Astrocyte (in vitro differentiated cells and primary cell): Measurements from ENCODE around the gene HMGN2. TPM values are rescaled to one million over a fixed set of nuclear protein-coding genes. Genes with fewer than 3 reads are reported as not detected.

Experiments used
- DNase-seq: peaks from one replicate; pipeline ENCODE4 v3.0.0-alpha.2; 2010; ENCODE audit warnings: low read depth
- FAIRE-seq: peaks from 2 replicates; lab custom pipeline; 2011; peaks lifted over from hg19 to GRCh38; lab: Jason Lieb, UNC
- H2AFZ ChIP-seq: 2 replicates; pipeline ENCODE4 v1.6.0; 2012; ENCODE audit warnings: low read depth, low read length, inconsistent platforms
- H3K27ac ChIP-seq: 2 replicates; pipeline ENCODE4 v1.5.1; 2011; ENCODE audit warnings: low read depth, low read length, inconsistent platforms
- H3K27me3 ChIP-seq: 2 replicates; pipeline ENCODE4 v1.6.0; 2011; ENCODE audit warnings: low read length, inconsistent platforms; ENCODE audit not compliant: insufficient read depth
- H3K36me3 ChIP-seq: 2 replicates; pipeline ENCODE4 v1.5.1; 2011; ENCODE audit warnings: low read length, inconsistent platforms; ENCODE audit not compliant: insufficient read depth
- H3K4me1 ChIP-seq: 2 replicates; pipeline ENCODE4 v1.5.1; 2011; ENCODE audit warnings: low read length, inconsistent platforms; ENCODE audit not compliant: insufficient read depth
- H3K4me2 ChIP-seq: 2 replicates; pipeline ENCODE4 v1.6.0; 2012; ENCODE audit warnings: low read length, inconsistent platforms
- H3K4me3 ChIP-seq: 2 replicates; pipeline ENCODE4 v1.5.1; 2011; ENCODE audit warnings: low read depth, mild to moderate bottlenecking, low read length, inconsistent platforms; ENCODE audit not compliant: insufficient read depth
- H3K79me2 ChIP-seq: 2 replicates; pipeline ENCODE4 v1.6.0; 2012; ENCODE audit warnings: mild to moderate bottlenecking, low read length, inconsistent platforms; ENCODE audit not compliant: insufficient read depth
- H3K9ac ChIP-seq: 2 replicates; pipeline ENCODE4 v1.6.0; 2012; ENCODE audit warnings: mild to moderate bottlenecking, low read length, inconsistent platforms
- H3K9me3 ChIP-seq: 2 replicates; pipeline ENCODE4 v1.5.1; 2012; ENCODE audit warnings: low read depth, mild to moderate bottlenecking, low read length, inconsistent platforms; ENCODE audit not compliant: insufficient read depth
- H4K20me1 ChIP-seq: 2 replicates; pipeline ENCODE4 v1.6.0; 2012; ENCODE audit warnings: low read length, inconsistent platforms; ENCODE audit not compliant: insufficient read depth
- H3K27ac Mint-ChIP-seq: one replicate; pipeline ENCODE4 v1.8.0; 2021; ENCODE audit warnings: mild to moderate bottlenecking, mixed read lengths; ENCODE audit not compliant: unreplicated experiment
- H3K27me3 Mint-ChIP-seq: one replicate; pipeline ENCODE4 v1.8.0; 2021; ENCODE audit warnings: low read depth, mixed read lengths; ENCODE audit not compliant: unreplicated experiment
- H3K36me3 Mint-ChIP-seq: one replicate; pipeline ENCODE4 v1.8.0; 2021; ENCODE audit warnings: low read depth, mixed read lengths; ENCODE audit not compliant: unreplicated experiment
- H3K4me1 Mint-ChIP-seq: one replicate; pipeline ENCODE4 v1.8.0; 2021; ENCODE audit warnings: low read depth, mixed read lengths; ENCODE audit not compliant: unreplicated experiment
- H3K4me3 Mint-ChIP-seq: one replicate; pipeline ENCODE4 v1.8.0; 2021; ENCODE audit warnings: mild to moderate bottlenecking, moderate library complexity, mixed read lengths; ENCODE audit not compliant: unreplicated experiment
- H3K9me3 Mint-ChIP-seq: one replicate; pipeline ENCODE4 v1.8.0; 2021; ENCODE audit warnings: mild to moderate bottlenecking, mixed read lengths; ENCODE audit not compliant: unreplicated experiment
- CTCF ChIP-seq: IDR thresholded peaks from 2 replicates; pipeline ENCODE4 v1.5.1; 2011; ENCODE audit warnings: low read depth, mild to moderate bottlenecking, inconsistent platforms, low read length, moderate library complexity; ENCODE audit not compliant: insufficient read depth
- EZH2 ChIP-seq: IDR thresholded peaks from 2 replicates; pipeline ENCODE4 v1.6.1; 2012; ENCODE audit warnings: mild to moderate bottlenecking, low read length, inconsistent platforms; ENCODE audit not compliant: insufficient read depth
- total RNA-seq: library from RNA; stranded (reverse); gene quantifications from 2 replicates; pipeline ENCODE4 v1.2.1, GENCODE V29; 2021

HMGN2 gene
- total RNA-seq, 1 donor from 2014 or later, result 124 TPM

DNA sequence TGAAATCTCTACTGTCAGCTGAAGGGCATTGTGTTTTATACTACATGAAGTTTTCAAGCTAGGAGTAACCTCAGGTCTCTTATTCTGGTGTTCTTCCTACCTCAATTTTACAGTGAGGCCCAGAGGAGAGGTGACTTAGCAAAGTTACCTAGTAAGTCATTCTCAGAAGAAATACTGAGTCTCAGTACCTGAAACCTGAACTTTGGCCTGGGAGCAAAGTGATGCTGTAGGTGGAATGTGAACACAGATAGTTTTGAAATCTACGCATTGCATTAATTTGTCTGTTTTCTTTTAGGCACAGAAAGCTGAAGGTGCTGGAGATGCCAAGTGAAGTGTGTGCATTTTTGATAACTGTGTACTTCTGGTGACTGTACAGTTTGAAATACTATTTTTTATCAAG is 2.6 kb downstream of the HMGN2 start:
- H3K36me3 ChIP-seq, result peaks cover 34% of the 10 kb centered on the region
- peaks cover 6% of the 10 kb centered on the region for H3K36me3 Mint-ChIP-seq

DNA sequence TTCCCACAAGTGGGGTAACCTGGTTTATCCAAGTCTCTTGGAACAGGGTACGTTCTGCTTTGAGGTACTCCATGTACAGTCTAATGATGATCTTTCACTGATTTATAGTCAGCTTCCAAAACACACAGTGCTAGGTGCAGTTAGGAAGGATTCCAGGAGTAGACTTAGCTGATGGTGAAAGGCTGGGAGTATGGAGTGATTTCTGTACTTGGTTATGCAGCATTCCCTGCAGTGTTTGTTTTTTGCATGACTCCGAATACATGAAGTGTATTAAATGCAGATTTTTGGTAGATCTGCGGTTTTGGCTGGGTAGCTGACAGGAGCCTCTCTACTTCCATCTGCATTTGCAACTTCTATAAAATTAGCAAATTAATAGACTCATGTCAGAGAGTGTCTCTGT is 3.7 kb downstream of the HMGN2 start:
- Histone ChIP-seq H3K79me2 (peaks cover 20% of the 10 kb centered on the region), H4K20me1 (peaks cover 45% of the 10 kb centered on the region), H3K27ac (no peak overlapping the region), H3K9me3 (no peaks in the 10 kb centered on the region), H3K9ac (no peak overlapping the region), H3K4me3 (no peak overlapping the region), H3K4me2 (no peak overlapping the region), H2AFZ (no peak overlapping the region), H3K36me3 (peaks cover 34% of the 10 kb centered on the region), H3K4me1 (peaks cover 19% of the 10 kb centered on the region), H3K27me3 (no peaks in the 10 kb centered on the region)
- peaks cover 6% of the 10 kb centered on the region for H3K36me3 Mint-ChIP-seq
- TF ChIP-seq EZH2 (no peak), CTCF (no peak)
- peaks cover 12% of the 10 kb centered on the region for H3K4me1 Mint-ChIP-seq
- no peak overlapping the region for H3K27ac Mint-ChIP-seq
- no peak overlapping the region for H3K4me3 Mint-ChIP-seq
- DNase-seq (no peak), FAIRE-seq (no peak)
- no peaks in the 10 kb centered on the region for H3K27me3 Mint-ChIP-seq
- H3K9me3 Mint-ChIP-seq, result no peaks in the 10 kb centered on the region

More for the DNA sequence above, 2.6 kb downstream of the HMGN2 start:
- Histone ChIP-seq H2AFZ (no peak overlapping the region), H3K4me3 (no peak overlapping the region), H3K9ac (no peak overlapping the region), H3K4me2 (peak overlapping the region; percentile 95), H3K27ac (no peak overlapping the region), H3K9me3 (no peaks in the 10 kb centered on the region), H3K79me2 (peaks cover 20% of the 10 kb centered on the region), H3K4me1 (peaks cover 22% of the 10 kb centered on the region), H4K20me1 (peaks cover 57% of the 10 kb centered on the region), H3K27me3 (no peaks in the 10 kb centered on the region)
- no peaks in the 10 kb centered on the region for H3K9me3 Mint-ChIP-seq
- H3K4me3 Mint-ChIP-seq, result peak overlapping the region; percentile 24
- DNase-seq (no peak), FAIRE-seq (no peak)
- no peaks in the 10 kb centered on the region for H3K27me3 Mint-ChIP-seq
- H3K27ac Mint-ChIP-seq, result no peak overlapping the region
- TF ChIP-seq EZH2 (no peak), CTCF (no peak)
- peaks cover 12% of the 10 kb centered on the region for H3K4me1 Mint-ChIP-seq

- H3K4me2 ChIP-seq, result no peak overlapping the region
- peaks cover 12% of the 10 kb centered on the region for H3K4me1 Mint-ChIP-seq
- H3K79me2 ChIP-seq, result peaks cover 20% of the 10 kb centered on the region
- H3K36me3 Mint-ChIP-seq, result peaks cover 6% of the 10 kb centered on the region
- H3K9me3 Mint-ChIP-seq, result no peaks in the 10 kb centered on the region
- H3K27ac ChIP-seq, result no peak overlapping the region
- H3K4me3 ChIP-seq, result no peak overlapping the region
- no peak for TF ChIP-seq CTCF
- no peak for TF ChIP-seq EZH2
- no peak overlapping the region for H3K4me3 Mint-ChIP-seq
- H3K4me1 ChIP-seq, result peaks cover 9% of the 10 kb centered on the region
- H4K20me1 ChIP-seq, result peaks cover 35% of the 10 kb centered on the region
- H3K27me3 ChIP-seq, result no peaks in the 10 kb centered on the region
- H3K27me3 Mint-ChIP-seq, result no peaks in the 10 kb centered on the region
- H3K9me3 ChIP-seq, result no peaks in the 10 kb centered on the region
- H3K36me3 ChIP-seq, result peaks cover 34% of the 10 kb centered on the region
- no peak overlapping the region for H3K27ac Mint-ChIP-seq
- FAIRE-seq (no peak), DNase-seq (no peak)
- no peak overlapping the region for H3K9ac ChIP-seq
- H2AFZ ChIP-seq, result no peak overlapping the region
These were observed 4.7 kb downstream of the HMGN2 start for GRCh38 chr1:26476958-26477357.
